Breast epithelium (tissue), 3 donors: Measurements from ENCODE around the gene RGS3.

Experiments
- CTCF ChIP-seq, 3 donors: fragments of 450-650 bp; IDR thresholded peaks; one replicate each; pipeline ENCODE4 v1.5.1; 2016 to 2017; ENCODE audit warnings: antibody characterized with exemption in 3 of 3, mild to moderate bottlenecking in 3 of 3, moderate library complexity in 3 of 3
- POLR2A ChIP-seq: fragments of 450-650 bp; IDR thresholded peaks from one replicate; pipeline ENCODE4 v1.6.1; 2016; ENCODE audit warnings: antibody characterized with exemption, mild to moderate bottlenecking, moderate library complexity
- POLR2AphosphoS5 ChIP-seq, 3 donors: sonication (generic); formaldehyde crosslinking; IDR thresholded peaks; one replicate each; pipeline ENCODE4 v1.6.1; 2017; ENCODE audit warnings: antibody characterized with exemption in 3 of 3

DNA sequence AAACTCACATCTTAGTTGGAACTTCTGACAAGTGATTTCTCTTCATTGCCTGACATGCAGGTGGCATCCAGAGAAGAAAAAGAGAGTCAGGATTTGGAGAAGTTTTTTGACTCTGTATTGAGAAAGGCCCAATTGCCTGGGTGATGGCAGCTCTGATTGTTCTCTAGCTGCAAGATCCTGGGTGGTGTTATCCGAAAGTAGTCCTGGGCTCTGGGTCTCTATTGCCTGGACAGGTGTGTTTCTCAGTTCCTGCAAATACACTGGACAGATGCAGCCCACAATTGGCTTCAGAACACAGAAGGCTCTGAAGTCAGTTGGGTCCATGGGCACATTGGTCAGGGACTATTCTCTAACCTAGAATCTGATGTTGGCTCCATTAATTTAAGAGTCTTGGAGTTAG lies 67.4 kb downstream of the RGS3 start:
- TF ChIP-seq CTCF (IDR thresholded peaks at IDR 0.05) (no peak), POLR2AphosphoS5 (IDR thresholded peaks at IDR 0.05) (no peak), POLR2A (no peak)
